Mucosa of rectum (tissue), 2 donors: ENCODE data around the gene RAB1A.
A peak's percentile ranks its signal among the peaks of the same experiment; 100 is the strongest.
"Not testable (repeated sequence)": the region's sequence is repeated elsewhere in the genome, so short reads cannot be mapped to it uniquely, and the experiment has no call there.

Source experiments
- H3K27ac ChIP-seq, 2 donors: one replicate each; pipeline ENCODE4 v1.7.0; 2013; ENCODE audit warnings: inconsistent platforms in 2 of 2, low read depth in 2 of 2, low read length in 2 of 2
- H3K27me3 ChIP-seq, 2 donors: one replicate each; pipeline ENCODE4 v1.7.0; 2013; ENCODE audit warnings: low read length in 2 of 2; ENCODE audit not compliant: control insufficient read depth in 2 of 2, insufficient read depth in 2 of 2
- H3K36me3 ChIP-seq, 2 donors: one replicate each; pipeline ENCODE4 v1.7.0; 2013; ENCODE audit warnings: low read length in 2 of 2; ENCODE audit not compliant: control insufficient read depth in 2 of 2, insufficient read depth in 2 of 2
- H3K4me1 ChIP-seq, 2 donors: one replicate each; pipeline ENCODE4 v1.7.0; 2013; ENCODE audit warnings: low read length in 2 of 2, mild to moderate bottlenecking in 1 of 2; ENCODE audit not compliant: control insufficient read depth in 2 of 2, insufficient read depth in 2 of 2
- H3K4me3 ChIP-seq, 2 donors: one replicate each; pipeline ENCODE4 v1.7.0; 2013; ENCODE audit warnings: low read length in 2 of 2
- H3K9ac ChIP-seq, 2 donors: one replicate each; pipeline ENCODE4 v1.7.0; 2013; ENCODE audit warnings: low read length in 2 of 2, low read depth in 1 of 2, mild to moderate bottlenecking in 1 of 2
- H3K9me3 ChIP-seq, 2 donors: one replicate each; pipeline ENCODE4 v1.7.0; 2013; ENCODE audit warnings: low read length in 2 of 2; ENCODE audit not compliant: control insufficient read depth in 2 of 2
- donor health status: healthy.
- donor health status: Normal muscosa, but diverticular disease.

Gene RAB1A

GRCh38 chr2:65161551-65162100, 31.7 kb upstream of the RAB1A start:
- Histone ChIP-seq H3K4me1 (peaks cover 19 to 20% of the 10 kb centered on the region in 2 donors), H3K9ac (no peak overlapping the region), H3K4me3 (peak overlapping the region in 1 of 2 donors; percentile 9), H3K36me3 (no peaks in the 10 kb centered on the region), H3K27me3 (no peaks in the 10 kb centered on the region), H3K27ac (no peak overlapping the region), H3K9me3 (no peaks in the 10 kb centered on the region)

- H3K36me3 ChIP-seq: no peaks in the 10 kb centered on the region
- H3K9me3 ChIP-seq: no peaks in the 10 kb centered on the region
- H3K27me3 ChIP-seq: no peaks in the 10 kb centered on the region
- no peak overlapping the region for H3K4me3 ChIP-seq
- H3K27ac ChIP-seq: no peak overlapping the region
- H3K9ac ChIP-seq: peak overlapping the region in 1 of 2 donors; percentile 23
- peaks cover 19 to 20% of the 10 kb centered on the region in 2 donors for H3K4me1 ChIP-seq
Measured at GRCh38 chr2:65159906-65160305, 30.0 kb upstream of the RAB1A start.

GRCh38 chr2:65159261-65159660, 29.4 kb upstream of the RAB1A start:
- no peak overlapping the region for H3K27ac ChIP-seq

GRCh38 chr2:65158557-65158956, 28.7 kb upstream of the RAB1A start:
- no peaks in the 10 kb centered on the region for H3K36me3 ChIP-seq
- H3K9me3 ChIP-seq: no peaks in the 10 kb centered on the region
- no peaks in the 10 kb centered on the region for H3K27me3 ChIP-seq
- peaks cover 14 to 19% of the 10 kb centered on the region in 2 donors for H3K4me1 ChIP-seq
- H3K9ac ChIP-seq: no peak overlapping the region
- H3K27ac ChIP-seq: no peak overlapping the region
- no peak overlapping the region for H3K4me3 ChIP-seq

More at GRCh38 chr2:65159261-65159660, 29.4 kb upstream of the RAB1A start:
- Histone ChIP-seq H3K4me1 (peaks cover 15 to 19% of the 10 kb centered on the region in 2 donors), H3K9ac (no peak overlapping the region), H3K4me3 (no peak overlapping the region), H3K27me3 (no peaks in the 10 kb centered on the region), H3K36me3 (no peaks in the 10 kb centered on the region), H3K9me3 (no peaks in the 10 kb centered on the region)

GRCh38 chr2:65157856-65158255, 27.9 kb upstream of the RAB1A start:
- not testable (repeated sequence) for H3K27ac ChIP-seq, H3K9me3 ChIP-seq, H3K4me3 ChIP-seq, H3K27me3 ChIP-seq, H3K9ac ChIP-seq, H3K36me3 ChIP-seq
- peaks cover 10 to 14% of the 10 kb centered on the region in 2 donors for H3K4me1 ChIP-seq

GRCh38 chr2:65156041-65156440, 26.1 kb upstream of the RAB1A start:
- no peak overlapping the region for H3K4me3 ChIP-seq
- no peaks in the 10 kb centered on the region for H3K36me3 ChIP-seq
- no peaks in the 10 kb centered on the region for H3K9me3 ChIP-seq
- H3K27ac ChIP-seq: no peak overlapping the region
- peaks cover 5 to 10% of the 10 kb centered on the region in 2 donors for H3K4me1 ChIP-seq
- H3K27me3 ChIP-seq: no peaks in the 10 kb centered on the region
- no peak overlapping the region for H3K9ac ChIP-seq

GRCh38 chr2:65153515-65153914, 23.6 kb upstream of the RAB1A start:
- Histone ChIP-seq H3K9ac (no peak overlapping the region), H3K4me3 (no peak overlapping the region), H3K27ac (no peak overlapping the region), H3K36me3 (no peaks in the 10 kb centered on the region), H3K27me3 (no peaks in the 10 kb centered on the region), H3K4me1 (no peaks in the 10 kb centered on the region), H3K9me3 (no peaks in the 10 kb centered on the region)

GRCh38 chr2:65146078-65146477, 16.2 kb upstream of the RAB1A start:
- Histone ChIP-seq H3K4me3 (no peak overlapping the region), H3K27ac (no peak overlapping the region), H3K36me3 (no peaks in the 10 kb centered on the region), H3K4me1 (peaks cover 0 to 4% of the 10 kb centered on the region in 2 donors), H3K27me3 (no peaks in the 10 kb centered on the region), H3K9ac (no peak overlapping the region), H3K9me3 (no peaks in the 10 kb centered on the region)

- H3K27ac ChIP-seq: no peak overlapping the region
- peaks cover 0 to 4% of the 10 kb centered on the region in 2 donors for H3K4me1 ChIP-seq
- no peak overlapping the region for H3K9ac ChIP-seq
- H3K9me3 ChIP-seq: no peaks in the 10 kb centered on the region
- H3K27me3 ChIP-seq: no peaks in the 10 kb centered on the region
- H3K36me3 ChIP-seq: no peaks in the 10 kb centered on the region
- no peak overlapping the region for H3K4me3 ChIP-seq
Measured at GRCh38 chr2:65144571-65144970, 14.7 kb upstream of the RAB1A start.

GRCh38 chr2:65142515-65142914, 12.6 kb upstream of the RAB1A start:
- Histone ChIP-seq H3K4me3 (no peak overlapping the region), H3K27me3 (no peaks in the 10 kb centered on the region), H3K27ac (no peak overlapping the region), H3K9ac (no peak overlapping the region), H3K36me3 (no peaks in the 10 kb centered on the region), H3K9me3 (no peaks in the 10 kb centered on the region), H3K4me1 (peaks cover 0 to 4% of the 10 kb centered on the region in 2 donors)
